Large intestine (tissue), 3 donors: ENCODE results near the gene VIPR2. TPM values are rescaled to one million over a fixed set of nuclear protein-coding genes. Genes with fewer than 3 reads are reported as not detected.

Experiments
- DNase-seq, 2 donors: peaks; one replicate each; pipeline versions ENCODE4 v3.0.0 to v3.0.0-alpha.2; 2013
- H3K27ac ChIP-seq: one replicate; pipeline ENCODE4 v1.5.1; 2013; ENCODE audit warnings: low read length
- H3K27me3 ChIP-seq: 2 replicates; pipeline ENCODE4 v1.6.1; 2013; ENCODE audit warnings: low read length; ENCODE audit not compliant: control insufficient read depth, insufficient read depth
- H3K36me3 ChIP-seq: 2 replicates; pipeline ENCODE4 v1.6.1; 2013; ENCODE audit warnings: low read length; ENCODE audit not compliant: control insufficient read depth, insufficient read depth
- H3K4me1 ChIP-seq: one replicate; pipeline ENCODE4 v1.6.1; 2013; ENCODE audit warnings: low read length; ENCODE audit not compliant: control insufficient read depth, insufficient read depth
- H3K4me3 ChIP-seq: one replicate; pipeline ENCODE4 v1.5.1; 2013; ENCODE audit warnings: low read length
- H3K9me3 ChIP-seq: one replicate; pipeline ENCODE4 v1.6.1; 2013; ENCODE audit warnings: mild to moderate bottlenecking, low read depth, low read length, moderate library complexity; ENCODE audit not compliant: control insufficient read depth
- WGBS: methylation state at CpG from one replicate; pipeline ENCODE4 v1.1.5; 2013; ENCODE audit warnings: low lambda C conversion rate; ENCODE audit not compliant: insufficient coverage; 5-methylcytosine and 5-hydroxymethylcytosine counted together
- polyA plus RNA-seq: library from polyadenylated mRNA; unstranded; fragments of 120-200 nt; gene quantifications from one replicate; pipeline ENCODE4 v1.2.1, GENCODE V29; 2013

Gene VIPR2
- polyA plus RNA-seq, 1 donor: 1.4 TPM

DNA sequence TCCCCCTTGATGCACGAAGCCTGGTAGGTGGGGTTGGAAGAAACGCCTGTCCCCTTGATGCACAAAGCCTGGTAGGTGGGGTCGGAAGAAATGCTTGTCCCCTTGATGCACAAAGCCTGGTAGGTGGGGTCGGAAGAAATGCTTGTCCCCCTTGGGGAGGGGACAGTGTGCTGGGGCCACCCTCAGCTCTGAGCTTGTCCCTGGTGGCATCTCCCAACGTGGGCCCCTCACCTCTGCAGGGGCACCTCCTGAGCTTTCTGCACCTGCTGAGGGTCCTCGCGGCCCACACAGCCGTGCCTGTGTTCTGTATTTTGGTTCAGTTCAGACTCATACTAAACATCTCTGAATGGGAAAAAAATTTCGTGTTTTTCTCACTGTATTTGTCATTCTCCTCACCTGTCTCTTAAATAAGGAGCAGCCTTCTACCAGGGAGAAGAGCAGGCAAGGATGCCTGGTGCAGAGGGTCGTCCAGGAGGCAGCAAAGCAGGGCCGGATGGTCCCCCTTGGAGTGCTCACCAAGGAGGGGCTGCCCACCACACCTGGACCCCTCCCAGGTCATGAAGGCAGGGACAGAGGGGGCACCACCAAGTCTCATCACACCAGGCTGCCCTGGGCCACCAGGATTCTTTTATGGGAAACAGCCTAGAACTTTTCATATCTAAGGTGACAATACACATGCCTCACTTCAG, 24.7 kb downstream of the VIPR2 start:
- WGBS: 13% methylated on average over 1 of the region's 11 CpGs
- no peaks in the 10 kb centered on the region for H3K4me1 ChIP-seq
- no peak overlapping the region for H3K4me3 ChIP-seq
- H3K36me3 ChIP-seq: no peaks in the 10 kb centered on the region
- peaks cover 3% of the 10 kb centered on the region for H3K27me3 ChIP-seq
- no peaks in the 10 kb centered on the region for H3K9me3 ChIP-seq
- H3K27ac ChIP-seq: no peak overlapping the region
- no peak for DNase-seq

DNA sequence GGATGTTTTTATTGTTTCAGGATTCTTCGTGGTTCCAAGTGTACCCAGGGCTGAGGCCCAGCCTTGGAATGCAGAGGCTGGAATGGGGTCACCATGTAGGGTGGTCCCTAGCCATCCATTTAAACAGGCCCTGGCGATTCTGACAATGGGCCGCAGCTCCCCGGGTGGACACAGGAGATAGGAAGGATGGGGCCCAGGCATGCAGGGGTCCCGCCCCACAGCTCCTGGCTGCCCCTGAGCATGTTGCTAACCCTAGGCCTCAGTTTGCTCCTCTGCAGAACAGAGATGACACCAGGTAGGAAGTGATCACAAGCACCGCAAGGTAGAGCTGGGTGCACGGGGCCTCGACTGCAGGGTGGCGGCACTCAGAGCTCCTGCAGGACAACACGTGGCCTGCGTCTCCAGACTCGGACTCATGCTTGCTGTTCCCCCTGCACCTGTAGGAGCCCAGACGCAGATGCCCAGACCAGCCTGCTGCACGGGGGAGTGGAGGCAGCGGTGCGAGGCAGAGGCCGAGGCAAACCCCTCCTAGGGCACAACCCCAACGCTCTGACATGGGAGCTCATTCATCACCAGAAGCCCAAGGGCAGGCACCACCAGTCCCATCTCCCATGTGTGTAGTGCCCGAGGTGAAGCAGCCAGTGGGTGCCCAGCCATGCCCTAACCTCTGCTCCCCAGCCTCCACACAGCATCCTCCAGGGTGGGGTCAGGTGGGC, 25.5 kb downstream of the VIPR2 start:
- Histone ChIP-seq H3K27me3 (peaks cover 4% of the 10 kb centered on the region), H3K4me3 (no peak overlapping the region), H3K9me3 (no peaks in the 10 kb centered on the region), H3K27ac (no peak overlapping the region), H3K36me3 (no peaks in the 10 kb centered on the region), H3K4me1 (no peaks in the 10 kb centered on the region)
- no peak for DNase-seq
- WGBS: no CpG with 5 or more reads among the region's 19 CpGs

- Histone ChIP-seq H3K4me3 (no peak overlapping the region), H3K27ac (no peak overlapping the region), H3K27me3 (peaks cover 9% of the 10 kb centered on the region), H3K9me3 (no peaks in the 10 kb centered on the region), H3K36me3 (no peaks in the 10 kb centered on the region), H3K4me1 (no peaks in the 10 kb centered on the region)
- no CpG with 5 or more reads among the region's 10 CpGs for WGBS
- no peak for DNase-seq
Observed at GRCh38 chr7:159118623-159119022, 26.0 kb downstream of the VIPR2 start.

GRCh38 chr7:159118197-159118595, 26.5 kb downstream of the VIPR2 start:
- no peak for DNase-seq
- Histone ChIP-seq H3K27ac (no peak overlapping the region), H3K27me3 (peaks cover 13% of the 10 kb centered on the region), H3K4me1 (no peaks in the 10 kb centered on the region), H3K36me3 (no peaks in the 10 kb centered on the region), H3K9me3 (no peaks in the 10 kb centered on the region), H3K4me3 (no peak overlapping the region)
- WGBS: no CpG with 5 or more reads among the region's 13 CpGs

- Histone ChIP-seq H3K36me3 (no peaks in the 10 kb centered on the region), H3K9me3 (no peaks in the 10 kb centered on the region), H3K27ac (no peak overlapping the region), H3K4me1 (no peaks in the 10 kb centered on the region), H3K4me3 (no peak overlapping the region), H3K27me3 (peaks cover 19% of the 10 kb centered on the region)
- no peak for DNase-seq
- WGBS: no CpG with 5 or more reads among the region's 17 CpGs
Observed at GRCh38 chr7:159117366-159118196, 27.1 kb downstream of the VIPR2 start.

DNA sequence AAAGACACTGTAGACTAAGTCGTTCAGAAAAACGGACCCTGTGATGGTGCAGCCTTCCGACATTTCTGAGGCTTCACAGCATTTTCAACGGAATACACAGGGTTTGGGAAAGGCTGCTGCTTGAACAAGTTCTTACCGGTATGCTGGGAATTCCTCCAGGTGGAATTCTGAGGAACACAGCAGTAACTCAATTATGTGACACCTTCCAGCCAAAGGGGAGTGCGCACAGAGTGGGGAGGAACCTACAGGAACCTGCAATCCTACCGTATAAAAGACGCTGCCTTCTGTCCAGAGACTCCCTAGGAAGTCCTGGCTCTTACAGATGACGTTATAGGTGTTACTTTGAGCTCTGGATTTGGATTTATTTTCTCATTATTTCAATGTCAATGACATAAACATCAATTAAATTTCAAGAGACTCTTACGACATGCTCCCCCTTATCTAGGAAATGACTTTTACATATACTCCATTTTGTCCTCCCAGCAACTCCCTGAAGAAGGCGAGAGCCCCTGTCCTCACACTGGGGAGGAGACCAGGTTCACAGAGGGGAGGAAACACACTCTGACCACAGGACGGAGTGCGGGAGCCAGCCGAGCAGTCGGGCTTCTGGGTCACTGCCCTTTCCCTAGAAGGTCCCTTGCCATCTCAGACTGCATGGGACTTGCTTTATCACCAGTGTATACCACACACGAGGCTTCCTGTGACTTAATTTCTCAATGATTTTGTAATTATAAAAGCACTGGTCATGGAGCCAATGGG, 27.9 kb downstream of the VIPR2 start:
- Histone ChIP-seq H3K27me3 (peaks cover 25% of the 10 kb centered on the region), H3K4me1 (no peaks in the 10 kb centered on the region), H3K9me3 (peaks cover 5% of the 10 kb centered on the region), H3K27ac (no peak overlapping the region), H3K36me3 (no peaks in the 10 kb centered on the region), H3K4me3 (no peak overlapping the region)
- DNase-seq: no peak
- 83% methylated on average over 1 of the region's 16 CpGs for WGBS

- peaks cover 5% of the 10 kb centered on the region for H3K9me3 ChIP-seq
- 100% methylated on average over 1 of the region's 19 CpGs for WGBS
- no peaks in the 10 kb centered on the region for H3K4me1 ChIP-seq
- no peak overlapping the region for H3K27ac ChIP-seq
- H3K4me3 ChIP-seq: no peak overlapping the region
- H3K36me3 ChIP-seq: no peaks in the 10 kb centered on the region
- DNase-seq: no peak
- H3K27me3 ChIP-seq: peaks cover 27% of the 10 kb centered on the region
Observed at GRCh38 chr7:159115601-159116501, 28.8 kb downstream of the VIPR2 start.

DNA sequence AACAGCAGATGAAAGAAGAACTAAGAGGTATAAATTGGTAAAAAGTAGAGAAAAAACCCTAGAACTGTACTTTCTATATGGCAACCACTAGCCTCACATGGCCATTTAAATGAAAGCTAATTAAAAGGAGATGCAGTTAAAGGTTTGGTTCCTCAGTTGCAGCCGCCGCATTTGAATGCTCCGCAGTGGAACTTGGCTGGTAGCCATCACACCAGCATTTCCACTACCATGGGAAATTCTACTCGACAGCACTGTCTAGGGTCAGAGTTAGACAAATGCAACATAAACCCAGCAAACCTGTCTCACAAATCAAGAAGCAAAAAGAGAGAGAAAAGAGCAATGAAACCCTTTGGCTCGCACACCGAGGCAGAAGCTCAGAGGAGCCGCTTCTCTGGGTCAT, 29.7 kb downstream of the VIPR2 start:
- no peak for DNase-seq
- H3K27me3 ChIP-seq: peaks cover 27% of the 10 kb centered on the region
- no peak overlapping the region for H3K4me3 ChIP-seq
- peaks cover 5% of the 10 kb centered on the region for H3K9me3 ChIP-seq
- no peaks in the 10 kb centered on the region for H3K4me1 ChIP-seq
- H3K36me3 ChIP-seq: no peaks in the 10 kb centered on the region
- no CpG with 5 or more reads among the region's 7 CpGs for WGBS
- no peak overlapping the region for H3K27ac ChIP-seq

DNA sequence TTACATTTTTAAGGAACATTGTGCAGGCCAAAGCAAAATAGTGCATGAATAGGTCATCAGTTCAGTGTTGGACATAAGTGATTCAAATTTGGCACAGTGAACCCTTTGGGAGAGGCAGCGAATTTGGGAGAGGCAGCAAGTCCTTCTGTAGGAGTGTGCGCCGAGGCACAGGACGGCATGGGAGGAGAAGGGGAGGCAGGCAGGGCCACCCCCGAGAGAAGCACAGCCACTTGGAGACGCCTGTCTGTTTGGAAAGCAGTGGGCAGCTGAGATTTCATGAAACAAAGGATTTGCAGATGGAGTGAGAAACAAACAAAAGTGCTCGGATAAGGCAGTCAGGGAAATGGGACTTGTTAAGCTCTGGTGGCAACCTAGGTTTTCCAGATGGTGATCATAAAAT, 30.6 kb downstream of the VIPR2 start:
- DNase-seq: no peak
- Histone ChIP-seq H3K9me3 (peaks cover 5% of the 10 kb centered on the region), H3K4me3 (no peak overlapping the region), H3K4me1 (no peaks in the 10 kb centered on the region), H3K27me3 (peaks cover 27% of the 10 kb centered on the region), H3K36me3 (no peaks in the 10 kb centered on the region), H3K27ac (no peak overlapping the region)
- 50% methylated on average over 1 of the region's 7 CpGs for WGBS
